Glomerular visceral epithelial cell (primary cell): ENCODE data around the gene TMEM131.
A peak's percentile ranks its signal among the peaks of the same experiment; 100 is the strongest.

Experiments
- DNase-seq: peaks from one replicate; pipeline ENCODE4 v3.0.0-alpha.2; 2016; ENCODE audit errors: extremely low spot score

TMEM131 gene

DNA sequence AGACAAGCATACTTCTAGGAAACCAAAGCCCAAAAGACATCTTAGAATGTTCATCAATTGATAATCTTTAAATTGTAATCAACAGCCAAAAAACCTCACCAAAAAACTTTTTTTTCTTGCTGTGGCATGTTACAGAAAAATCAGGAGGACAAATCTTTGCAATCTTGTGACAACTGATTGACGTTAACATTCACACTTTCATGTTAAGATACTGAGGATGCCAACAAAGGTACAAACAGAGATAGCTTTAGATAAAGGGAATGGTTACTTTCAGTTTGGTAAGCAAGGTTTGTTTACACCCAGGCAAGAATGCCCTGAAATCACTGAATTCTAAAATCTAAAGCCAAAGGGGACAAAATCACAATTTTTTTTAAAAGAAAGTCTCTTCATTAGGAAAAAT, 190.0 kb downstream of the TMEM131 start:
- DNase-seq, result no peak

DNA sequence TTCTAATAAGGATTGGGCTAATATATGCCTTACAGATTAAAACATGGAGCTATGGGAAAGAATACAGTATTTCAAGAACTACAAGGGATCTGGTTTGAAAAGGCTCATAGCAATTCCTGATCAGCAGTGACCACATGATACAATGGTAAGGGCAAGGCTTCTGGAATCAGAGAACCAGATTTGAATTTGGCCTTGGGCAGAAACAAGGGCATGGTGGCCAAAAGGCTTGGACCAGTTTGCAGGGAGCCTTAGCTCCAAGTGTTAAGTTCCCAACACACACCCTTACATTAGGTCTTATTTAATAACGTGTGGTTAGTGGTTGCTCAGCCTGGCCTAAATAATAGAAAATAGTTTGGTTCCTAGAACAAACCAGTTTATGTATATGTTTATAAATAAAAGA, 194.7 kb downstream of the TMEM131 start:
- DNase-seq, result no peak

DNA sequence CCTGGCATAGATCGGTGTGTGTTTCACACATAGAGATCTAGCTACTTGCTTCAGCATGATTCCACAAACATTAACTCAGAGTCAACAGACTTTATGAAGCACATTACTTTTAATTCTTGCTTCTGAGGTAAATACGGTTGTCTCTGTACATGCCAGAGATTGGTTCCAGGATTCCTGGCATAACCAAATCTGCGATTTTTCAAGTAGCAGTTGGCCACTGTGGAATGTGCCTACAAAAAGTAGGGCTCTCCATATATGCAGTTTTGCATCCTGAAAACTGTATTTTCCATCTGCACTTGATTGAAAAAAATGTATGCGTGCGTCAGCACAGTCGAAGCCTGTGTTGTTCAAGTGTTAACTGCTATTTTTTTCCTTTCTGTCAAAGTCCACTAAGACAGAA, 197.3 kb downstream of the TMEM131 start:
- DNase-seq, result no peak

DNA sequence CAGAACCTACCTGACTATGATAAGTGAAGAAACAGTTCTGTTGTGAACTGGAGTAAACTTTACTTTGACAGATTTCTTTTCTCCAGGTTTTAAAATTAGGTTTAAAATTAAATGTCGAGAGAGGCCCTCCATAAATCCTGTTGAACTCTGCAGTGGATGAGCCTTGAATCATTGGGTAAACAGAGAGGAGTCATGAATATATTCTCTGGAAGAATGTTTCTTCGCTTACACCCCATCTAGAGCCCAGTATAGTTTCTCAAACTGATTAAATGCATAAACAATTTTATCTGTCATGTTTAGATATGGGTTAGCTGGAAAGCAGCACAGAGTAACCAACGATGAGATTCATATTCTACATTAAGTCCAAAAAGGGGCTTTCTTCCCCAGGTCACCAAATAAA, 198.4 kb downstream of the TMEM131 start:
- no peak for DNase-seq

DNA sequence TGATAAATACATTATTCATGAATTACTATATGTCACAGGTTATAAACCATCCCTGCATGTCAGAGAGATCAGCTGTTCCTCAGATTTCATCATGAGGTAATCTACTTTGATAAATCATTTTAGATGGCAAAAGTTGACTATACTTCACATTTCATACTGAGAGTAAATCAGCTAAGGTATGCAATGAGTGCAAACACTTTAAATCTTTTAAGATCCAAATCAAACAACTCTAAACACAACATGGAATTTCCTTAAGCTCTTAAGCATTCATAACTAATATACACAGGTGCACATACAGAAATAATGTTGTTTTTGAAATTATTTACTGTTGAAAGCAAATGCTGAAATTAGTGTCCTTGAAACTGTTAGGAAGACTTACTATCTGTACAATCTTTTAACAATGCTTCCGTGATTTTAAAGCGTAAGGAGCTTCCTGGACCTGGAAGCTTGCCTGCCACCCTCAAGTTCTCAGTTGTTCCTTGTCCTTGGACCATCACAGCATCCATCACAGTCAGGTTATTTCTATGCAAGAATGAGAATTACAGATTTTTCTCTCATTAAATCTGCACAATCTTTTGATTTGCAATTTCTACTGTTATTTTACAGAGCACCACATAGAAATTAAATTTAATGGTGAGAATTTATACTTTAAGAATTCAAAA, 199.2 kb downstream of the TMEM131 start:
- DNase-seq, result no peak

DNA sequence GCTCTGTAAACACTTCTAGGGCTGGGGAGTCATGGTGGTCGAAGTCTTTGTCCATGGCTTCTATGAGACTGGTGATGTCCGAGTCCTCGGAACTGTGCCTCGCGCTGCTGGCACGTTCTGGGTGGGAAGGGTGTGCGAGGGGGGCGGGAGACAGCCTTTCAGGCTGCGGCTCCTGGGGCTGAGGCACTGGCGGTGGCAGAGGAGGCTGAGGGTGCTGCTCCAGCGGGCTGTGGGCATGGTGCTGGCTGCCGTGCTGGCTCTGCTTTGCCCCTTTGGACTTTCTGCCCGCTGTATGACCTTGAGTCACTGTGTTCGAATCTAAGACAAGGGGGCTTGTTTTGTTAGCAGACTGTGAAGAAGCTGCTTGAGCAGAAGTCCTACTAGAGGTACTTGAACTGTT, 203.3 kb downstream of the TMEM131 start:
- DNase-seq, result no peak

DNA sequence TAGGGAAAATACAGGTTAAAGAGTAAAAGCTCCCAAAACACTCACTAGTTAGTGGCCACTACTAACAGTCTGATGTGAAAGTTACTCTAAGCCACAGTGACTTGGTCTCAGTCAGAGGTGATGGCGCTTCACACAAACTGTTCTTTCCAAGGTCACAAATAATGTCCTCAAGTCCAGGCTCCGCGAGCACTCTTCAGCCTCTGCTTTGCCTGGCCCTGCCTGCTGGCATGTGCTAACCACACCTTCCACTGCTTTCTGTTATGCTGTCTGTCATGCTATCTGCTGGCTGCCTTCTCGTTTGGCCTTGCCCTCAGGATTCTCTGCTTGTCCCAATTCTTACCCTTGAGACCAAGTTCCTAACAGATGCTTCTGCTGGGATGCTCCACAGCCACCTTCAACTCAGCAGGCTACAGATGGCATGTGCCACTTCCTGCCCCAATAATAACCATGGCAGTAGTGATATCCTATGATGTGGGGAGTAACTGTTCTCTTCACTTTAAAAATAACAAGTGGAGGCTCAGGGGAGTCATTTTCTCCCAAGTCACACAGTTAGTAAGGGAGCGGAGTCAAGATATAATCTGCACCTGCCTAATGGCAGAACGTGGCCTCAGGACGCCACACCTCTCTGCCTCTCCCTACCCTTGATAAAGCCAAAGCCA, 206.6 kb downstream of the TMEM131 start:
- no peak for DNase-seq

DNA sequence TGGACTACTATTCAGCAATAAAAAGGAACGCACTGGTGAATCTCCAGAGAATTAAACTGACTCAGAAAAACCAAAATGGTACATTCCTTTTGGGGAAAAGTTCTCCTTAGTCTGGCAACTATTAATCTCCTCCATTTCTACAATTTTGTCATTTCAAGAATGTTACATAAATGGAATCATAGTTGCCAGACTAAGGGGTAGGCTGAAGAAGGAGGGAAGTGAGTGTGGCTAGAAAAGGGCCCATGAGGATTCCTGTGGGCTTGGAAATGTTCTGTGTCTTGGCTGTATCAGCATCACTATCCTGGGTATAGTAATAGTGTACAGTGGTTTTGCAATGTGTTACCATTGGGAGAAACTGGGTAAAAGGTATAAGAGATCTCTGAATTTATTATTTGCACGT, 209.9 kb downstream of the TMEM131 start:
- DNase-seq, result no peak

DNA sequence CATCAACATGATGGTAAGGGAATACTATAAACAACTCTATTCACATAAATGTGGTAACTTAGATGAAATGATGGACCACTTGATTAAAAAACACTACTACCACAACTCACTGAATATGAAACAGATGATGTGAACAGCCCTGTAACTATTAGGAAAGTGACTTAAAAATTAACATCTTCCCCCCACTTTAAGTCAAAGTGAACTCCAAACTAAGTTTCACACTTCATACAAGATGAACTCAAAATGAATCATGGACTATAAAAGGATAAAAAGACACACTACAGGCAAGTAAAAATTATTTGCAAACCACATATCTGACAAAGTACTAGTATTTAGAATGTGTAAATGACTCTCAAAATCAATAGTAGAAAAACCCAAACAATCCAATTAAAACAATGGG, 210.8 kb downstream of the TMEM131 start:
- no peak for DNase-seq

DNA sequence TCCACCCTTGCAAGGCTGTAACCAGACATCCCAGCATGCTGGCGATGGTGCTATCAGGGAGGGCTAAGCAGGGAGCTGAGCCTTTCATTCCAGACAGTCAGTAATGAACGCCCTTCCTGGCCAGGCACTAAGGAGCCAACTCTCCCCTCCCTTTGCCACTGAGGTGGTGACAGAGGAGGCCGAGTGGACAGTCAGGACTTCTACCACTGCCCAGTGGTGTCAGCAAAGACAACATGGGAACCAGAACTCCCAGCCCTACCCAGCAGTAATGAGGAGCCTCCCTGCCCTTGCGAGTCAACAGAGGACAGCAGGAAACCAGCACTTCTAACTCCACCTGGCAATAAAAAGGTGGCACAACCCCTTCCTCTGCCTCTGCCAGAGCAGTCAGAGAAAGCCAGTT, 213.8 kb downstream of the TMEM131 start:
- DNase-seq, result no peak

DNA sequence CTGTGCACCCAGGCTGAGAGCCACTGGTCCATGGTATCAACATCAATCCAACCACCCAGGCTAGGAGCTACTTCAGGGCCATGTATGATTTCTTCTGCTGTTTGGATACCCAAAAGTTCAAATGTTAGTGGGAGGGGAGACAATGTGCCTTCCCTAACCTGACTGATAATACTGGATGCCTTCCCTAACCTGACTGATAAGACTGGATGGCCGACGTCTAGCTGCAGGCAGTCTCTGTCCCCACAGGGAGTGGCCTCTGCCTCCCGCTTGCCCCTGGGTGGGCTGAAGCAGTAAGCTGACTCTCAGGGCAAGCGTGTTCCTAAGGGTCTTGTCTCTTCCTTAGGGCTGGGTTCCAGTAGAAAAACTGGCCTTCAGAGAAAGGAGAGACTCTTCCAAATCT, 216.6 kb downstream of the TMEM131 start:
- DNase-seq, result no peak

DNA sequence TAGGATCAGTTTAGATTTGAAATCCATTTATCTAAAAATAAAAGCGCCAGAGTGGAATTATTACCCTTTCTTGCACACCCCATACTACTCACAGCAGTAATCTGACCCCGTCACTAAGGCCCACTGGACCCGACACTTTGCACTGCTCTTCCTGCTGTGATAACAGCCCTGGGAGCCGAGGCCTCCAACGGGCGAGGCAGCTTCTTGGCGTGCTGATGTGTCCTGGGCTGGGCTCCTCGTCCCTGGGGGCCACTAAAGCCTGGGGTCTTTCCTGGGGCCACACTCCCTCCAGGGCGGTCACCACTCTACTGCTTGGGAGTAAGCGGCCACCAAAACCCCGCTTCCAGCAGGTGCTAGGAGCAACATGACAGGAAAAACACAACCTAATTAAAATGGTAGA, 220.7 kb downstream of the TMEM131 start:
- DNase-seq, result no peak

DNA sequence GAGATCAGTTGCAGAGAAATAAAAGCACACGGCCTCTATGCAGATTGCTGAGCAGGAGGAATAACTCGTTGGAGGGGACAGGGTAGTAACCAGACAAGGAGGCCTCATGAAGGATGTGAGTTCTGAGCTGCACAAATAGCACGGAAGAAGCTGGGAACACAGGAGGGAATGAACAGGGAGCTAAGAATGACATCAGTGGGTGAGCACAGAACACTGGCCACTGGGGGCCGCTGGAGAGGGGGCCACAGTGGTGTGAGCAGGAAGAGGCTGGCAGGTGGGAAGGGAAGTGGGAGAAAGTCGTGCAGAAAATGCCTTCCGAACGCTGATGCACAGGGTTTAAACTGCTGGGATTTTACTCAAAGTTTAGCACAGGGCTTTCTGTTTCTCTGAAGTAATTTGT, 221.3 kb downstream of the TMEM131 start:
- peak; percentile 26 for DNase-seq

DNA sequence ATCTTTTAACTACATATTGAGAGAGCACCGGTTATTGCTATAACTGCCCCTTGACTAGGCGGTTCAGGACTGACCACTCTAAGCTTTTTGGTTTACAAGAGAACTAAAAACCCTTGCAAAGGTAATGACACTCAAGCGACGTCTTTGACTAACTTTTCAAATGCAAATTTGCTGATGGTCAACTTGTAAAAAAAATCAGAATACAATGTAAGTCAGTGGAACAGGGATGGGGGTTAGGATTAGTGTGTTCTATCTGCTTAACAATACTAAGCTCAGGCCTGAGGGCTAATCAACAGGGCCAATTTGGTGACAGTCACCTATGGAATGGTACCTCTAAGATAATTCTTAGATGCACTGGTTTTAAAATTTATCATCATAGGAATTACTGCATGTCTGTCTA, 225.3 kb downstream of the TMEM131 start:
- DNase-seq, result no peak

DNA sequence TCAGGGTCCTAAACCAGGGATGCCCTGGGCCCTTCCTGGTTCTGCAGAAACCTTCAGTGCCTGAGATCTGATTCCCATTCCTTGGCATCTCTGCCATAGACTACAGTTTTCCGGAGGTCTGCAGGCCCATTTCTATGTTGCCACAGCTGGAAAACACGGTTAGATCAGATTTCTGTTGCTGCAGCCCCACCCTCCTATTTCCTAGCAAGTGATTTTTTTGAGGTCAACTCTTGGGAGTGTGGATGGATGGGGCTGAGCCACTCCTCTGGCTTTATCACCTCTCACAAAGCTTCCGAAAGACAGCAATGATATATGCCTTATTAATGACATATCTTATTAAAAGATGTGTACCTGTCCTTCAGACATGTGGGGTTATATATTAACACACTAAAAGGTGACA, 226.0 kb downstream of the TMEM131 start:
- DNase-seq, result no peak

DNA sequence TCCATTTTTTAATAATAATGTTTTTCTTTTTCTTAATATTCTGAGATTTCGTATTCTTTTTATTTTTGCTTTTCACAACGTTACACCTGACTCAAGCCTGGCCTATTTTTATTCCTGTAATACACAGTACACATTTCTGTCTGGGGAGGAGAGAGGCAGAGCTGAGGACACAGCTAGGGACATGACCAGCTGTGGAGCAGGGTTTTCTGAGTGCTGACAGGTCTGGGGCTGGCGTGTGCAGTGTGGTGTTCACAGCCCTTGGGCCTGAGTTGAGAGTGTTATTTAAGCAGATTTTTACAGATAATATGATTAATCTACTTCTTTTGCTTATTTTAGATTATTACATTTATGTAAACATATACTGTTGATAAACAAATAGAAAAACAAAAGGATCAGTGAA, 226.4 kb downstream of the TMEM131 start:
- no peak for DNase-seq

DNA sequence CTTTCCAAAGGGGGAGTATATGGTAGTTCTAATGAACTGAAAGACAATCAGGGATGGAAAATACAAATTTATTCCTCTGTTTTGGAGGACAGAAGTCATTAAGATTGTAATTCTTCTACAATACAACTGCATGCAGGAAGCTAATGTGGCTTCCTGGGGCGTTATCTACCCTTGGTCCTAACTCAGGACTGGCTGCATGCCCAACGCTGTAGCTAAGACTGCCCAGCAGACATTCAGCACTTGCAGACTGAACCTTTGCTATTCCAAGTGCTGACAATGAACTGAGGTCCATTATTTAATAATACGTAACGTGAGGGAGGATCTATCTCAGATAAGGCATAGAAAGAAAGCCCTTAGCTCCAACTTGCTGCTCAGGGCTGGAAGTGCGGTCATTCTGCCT, 229.2 kb downstream of the TMEM131 start:
- no peak for DNase-seq

DNA sequence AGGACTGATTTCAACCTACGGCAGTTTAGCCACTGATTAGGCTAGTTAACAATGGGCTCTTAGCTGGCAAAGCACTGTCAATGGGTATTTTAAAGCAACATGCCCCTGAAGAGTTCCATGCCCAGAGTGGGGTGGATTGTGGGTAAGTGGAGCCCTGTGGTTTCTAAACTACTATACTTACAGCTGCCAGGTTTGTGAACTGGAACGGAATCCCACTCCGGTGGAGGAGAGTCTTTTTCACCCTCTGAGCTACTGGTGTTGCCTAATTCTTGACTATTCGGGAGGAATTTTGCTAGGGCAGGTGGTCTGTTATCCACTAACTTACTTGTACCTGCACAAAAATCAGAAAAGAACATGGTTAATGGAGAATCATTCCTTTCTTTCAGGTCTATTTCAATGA, 229.8 kb downstream of the TMEM131 start:
- peak; percentile 56 for DNase-seq

DNA sequence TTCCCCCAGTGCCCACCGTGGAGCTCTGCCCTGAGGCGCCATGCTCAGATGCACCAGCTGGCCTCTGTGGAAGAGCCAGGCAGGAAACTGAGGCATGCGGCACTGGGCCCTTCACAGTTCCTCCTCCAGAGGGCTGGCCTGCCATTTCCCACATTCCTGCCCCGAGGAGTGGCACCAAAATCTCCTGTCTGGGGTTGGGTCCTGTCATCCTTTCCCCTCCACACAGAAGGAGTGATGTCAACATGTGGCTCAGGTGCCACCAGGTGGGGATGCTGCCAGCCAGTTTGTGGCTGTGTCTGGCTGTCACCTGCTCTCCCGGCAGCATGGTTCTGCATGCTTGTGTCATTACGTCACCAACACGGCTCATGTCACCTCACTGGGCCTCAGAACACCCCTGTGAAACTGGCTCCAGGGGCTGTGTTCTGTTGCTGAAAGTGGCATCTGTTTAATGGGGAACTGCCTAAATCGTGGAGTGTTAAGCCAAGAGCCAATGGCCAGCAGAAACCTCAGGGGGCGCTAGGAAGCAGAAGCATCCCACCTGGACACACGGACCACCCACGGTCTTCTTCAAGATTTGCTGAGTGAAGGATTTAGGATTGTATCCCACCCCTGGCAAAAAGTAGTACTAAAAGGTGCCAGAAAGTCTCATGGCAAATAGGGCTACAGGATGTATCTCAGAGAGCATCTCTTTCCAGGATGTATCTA, 231.0 kb downstream of the TMEM131 start:
- no peak for DNase-seq

DNA sequence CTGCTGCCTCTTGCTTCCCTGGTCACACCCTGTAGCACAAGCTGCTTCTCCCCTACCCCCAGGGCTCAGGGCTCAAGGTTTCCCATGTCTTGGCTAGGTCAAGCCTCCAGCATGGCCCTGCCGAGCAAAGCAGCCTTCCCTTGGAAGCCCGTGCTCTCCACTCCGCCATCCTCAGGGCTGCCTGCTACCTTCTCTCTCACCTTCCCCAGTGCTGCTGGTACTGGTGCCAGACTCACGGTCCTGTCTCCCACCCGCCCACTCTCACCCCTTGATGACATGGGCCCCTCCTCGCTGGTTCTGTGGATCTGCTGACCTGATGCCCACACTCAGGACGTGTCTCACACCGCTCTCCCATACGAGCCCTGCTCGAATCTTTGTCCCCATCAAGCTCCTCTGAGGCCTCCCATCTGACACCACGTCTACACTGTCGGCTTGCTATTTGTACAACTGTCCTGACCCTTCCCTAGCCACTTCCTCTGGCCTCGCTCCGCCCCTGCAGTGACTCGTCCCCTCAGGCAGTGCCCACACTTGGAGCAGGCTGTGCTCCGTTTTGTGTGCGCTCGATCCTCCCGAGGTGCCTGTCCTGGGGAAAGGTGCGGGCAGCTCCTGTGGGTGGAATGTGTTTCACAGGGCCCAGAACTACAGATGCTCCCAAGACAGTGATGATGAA, 232.4 kb downstream of the TMEM131 start:
- no peak for DNase-seq

DNA sequence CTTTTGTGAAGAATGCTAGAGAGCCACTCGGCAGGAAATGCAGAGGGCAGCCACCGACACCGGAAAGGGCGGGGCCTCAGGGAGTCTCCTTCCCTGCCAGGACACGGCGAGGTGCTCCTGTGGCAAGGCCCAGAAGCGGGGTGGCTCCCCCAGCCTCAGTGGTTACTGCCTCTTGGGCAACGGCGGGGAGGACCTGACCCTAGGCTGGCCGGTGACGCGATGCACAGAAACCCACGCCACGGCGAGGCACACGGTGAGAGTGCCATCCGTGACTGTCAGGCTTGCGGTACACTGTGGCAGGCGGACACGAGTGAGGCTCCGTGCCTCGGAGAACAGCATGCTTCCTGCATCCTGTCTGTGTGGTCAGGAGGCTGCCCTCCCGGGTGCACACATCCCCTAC, 234.6 kb downstream of the TMEM131 start:
- DNase-seq, result no peak

DNA sequence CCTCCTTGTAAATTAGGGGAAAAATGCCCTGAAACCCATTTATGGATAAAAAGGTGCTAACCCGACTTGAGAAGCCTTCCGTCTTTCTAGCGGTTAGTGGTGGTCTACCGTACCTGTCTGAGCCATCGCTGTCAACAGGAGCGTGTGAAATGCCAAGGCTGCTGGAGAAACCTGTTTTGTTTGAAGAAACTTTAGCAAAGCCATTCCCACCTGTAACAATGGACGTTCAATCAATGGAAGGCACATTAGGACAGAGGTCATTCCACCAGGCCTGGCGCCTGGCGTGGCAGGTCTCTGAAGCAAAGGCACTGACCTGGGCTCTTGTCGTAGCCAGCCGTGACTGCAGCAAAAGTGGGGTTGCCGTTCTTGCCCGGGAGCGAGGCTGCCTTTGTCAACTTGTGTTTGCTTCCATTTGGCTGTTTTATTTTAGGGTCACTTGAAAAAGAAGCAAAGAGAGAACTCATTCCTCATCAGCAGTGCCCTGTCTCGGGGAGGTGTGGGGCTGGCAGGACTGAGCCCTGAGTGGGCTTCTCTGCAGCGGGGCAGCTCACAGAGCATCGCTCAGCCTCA, 235.2 kb downstream of the TMEM131 start:
- no peak for DNase-seq
